ENCODE measurements around the gene GKN2.
"Not testable (repeated sequence)": the region's sequence is repeated elsewhere in the genome, so short reads cannot be mapped to it uniquely, and the experiment has no call there.

The GKN2 gene

DNA sequence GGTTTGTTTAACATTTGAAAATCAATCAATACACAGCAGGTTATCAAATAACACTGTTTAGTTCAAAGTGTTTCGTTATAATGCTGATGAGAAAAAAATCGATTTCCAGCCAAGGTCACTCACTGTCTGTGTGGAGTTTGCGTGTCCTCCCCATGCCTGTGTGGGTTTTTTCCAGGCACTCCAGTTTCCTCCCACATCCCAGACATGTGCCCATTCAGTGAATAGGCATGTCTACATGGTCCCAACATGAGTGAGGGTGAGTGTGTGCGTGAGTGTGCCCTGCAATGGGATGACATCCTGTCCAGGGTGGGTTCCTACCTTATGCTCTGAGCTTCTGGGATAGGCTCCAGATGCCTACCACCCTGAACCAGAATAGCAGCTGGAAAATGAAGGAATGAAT is 8.7 kb upstream of the GKN2 start:
- no peak for DNase-seq (ENCODE audit: low spot score)

DNA sequence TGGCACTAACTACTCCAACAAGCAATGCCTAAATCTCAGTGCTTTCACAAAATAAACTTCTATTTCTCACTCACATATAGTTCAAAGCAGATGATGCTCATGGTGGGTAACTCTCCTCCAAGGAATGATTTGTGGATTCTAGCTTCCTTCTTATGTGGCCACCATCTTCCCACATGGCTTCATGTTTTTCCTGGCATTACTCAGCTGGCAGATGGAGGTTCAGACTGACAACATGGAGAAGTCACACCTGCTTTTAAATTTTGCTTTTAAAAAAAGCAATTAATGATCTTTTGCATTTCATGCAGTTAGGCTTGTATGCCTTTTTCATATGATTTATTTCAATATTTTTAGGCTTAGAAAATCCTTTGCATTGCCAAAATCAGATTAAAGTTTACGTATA is 6.3 kb upstream of the GKN2 start:
- DNase-seq (ENCODE audit: low spot score), result no peak

DNA sequence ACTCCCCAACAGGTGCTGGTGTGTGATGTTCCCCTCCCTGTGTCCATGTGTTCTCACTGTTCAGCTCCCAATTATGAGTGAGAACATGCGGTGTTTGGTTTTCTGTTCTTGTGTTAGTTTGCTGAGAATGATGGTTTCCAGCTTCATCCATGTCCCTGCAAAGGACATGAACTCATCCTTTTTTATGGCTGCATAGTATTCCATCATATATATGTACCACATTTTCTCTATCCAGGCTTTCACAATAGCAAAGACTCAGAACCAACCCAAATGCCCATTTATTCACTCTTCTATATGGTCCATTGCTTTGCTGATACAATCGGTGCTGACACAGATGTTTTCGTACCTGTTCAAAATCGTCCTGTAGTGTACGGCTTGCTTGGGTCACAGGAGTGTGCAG is 2.7 kb upstream of the GKN2 start:
- not testable (repeated sequence) for DNase-seq (ENCODE audit: low spot score)

DNA sequence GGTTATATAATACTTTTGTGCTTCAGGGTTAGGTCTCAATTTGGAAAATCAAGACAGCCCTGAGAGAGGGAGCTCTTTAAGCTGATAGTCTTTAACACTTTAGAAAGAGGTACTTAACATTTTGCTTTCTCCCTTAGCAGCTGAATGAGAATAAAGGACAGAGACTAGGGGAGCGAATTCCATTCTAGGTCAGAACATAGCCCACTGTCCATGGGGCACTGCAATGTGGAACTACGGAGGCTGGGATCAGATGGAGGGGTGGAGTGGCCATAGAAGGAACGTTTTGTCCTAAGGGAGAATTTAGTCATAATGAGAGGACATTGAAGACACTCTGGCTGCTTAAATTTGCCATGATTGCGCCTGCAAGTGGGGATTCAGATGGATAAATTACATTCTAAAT is 794 bp downstream of the GKN2 start:
- no peak for DNase-seq (ENCODE audit: low spot score)

DNA sequence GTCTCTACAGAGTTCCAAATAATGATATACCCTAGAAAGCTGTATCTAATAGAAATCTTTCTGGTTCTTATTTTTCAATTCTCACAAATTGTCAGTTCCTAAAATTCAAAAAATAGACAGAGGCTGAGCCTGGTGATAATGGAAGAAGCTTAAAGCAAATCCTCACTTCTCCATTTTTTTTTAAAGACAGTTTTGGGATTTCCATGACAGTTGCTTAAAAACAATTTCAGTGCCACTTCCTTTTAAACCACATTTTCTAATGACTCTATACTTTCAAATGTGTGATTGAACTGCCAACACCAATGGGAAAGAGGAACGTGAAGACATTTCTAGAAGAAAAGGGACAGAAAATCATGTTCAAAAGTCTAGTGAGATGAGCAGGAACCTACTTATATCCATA is 4.0 kb downstream of the GKN2 start:
- no peak for DNase-seq (ENCODE audit: low spot score)

DNA sequence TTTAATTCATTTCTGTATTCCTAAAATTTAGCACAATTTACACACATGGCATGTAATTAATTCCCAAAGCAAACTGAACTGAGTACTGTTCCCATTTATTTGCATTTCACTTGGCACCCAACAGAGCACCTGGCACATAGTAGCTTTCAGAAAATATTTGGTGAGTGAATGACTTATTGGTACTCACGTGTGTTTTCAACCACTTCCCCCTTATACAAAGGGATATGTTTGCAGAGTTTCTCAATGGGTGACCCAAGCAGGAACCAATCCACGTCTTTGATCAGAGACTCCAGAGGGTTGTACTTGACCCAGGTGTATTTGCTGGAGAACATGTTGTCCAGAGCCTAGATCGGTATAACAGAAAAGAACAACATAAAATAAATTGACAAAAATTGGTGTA is 6.6 kb downstream of the GKN2 start:
- DNase-seq (ENCODE audit: low spot score), result no peak

DNA sequence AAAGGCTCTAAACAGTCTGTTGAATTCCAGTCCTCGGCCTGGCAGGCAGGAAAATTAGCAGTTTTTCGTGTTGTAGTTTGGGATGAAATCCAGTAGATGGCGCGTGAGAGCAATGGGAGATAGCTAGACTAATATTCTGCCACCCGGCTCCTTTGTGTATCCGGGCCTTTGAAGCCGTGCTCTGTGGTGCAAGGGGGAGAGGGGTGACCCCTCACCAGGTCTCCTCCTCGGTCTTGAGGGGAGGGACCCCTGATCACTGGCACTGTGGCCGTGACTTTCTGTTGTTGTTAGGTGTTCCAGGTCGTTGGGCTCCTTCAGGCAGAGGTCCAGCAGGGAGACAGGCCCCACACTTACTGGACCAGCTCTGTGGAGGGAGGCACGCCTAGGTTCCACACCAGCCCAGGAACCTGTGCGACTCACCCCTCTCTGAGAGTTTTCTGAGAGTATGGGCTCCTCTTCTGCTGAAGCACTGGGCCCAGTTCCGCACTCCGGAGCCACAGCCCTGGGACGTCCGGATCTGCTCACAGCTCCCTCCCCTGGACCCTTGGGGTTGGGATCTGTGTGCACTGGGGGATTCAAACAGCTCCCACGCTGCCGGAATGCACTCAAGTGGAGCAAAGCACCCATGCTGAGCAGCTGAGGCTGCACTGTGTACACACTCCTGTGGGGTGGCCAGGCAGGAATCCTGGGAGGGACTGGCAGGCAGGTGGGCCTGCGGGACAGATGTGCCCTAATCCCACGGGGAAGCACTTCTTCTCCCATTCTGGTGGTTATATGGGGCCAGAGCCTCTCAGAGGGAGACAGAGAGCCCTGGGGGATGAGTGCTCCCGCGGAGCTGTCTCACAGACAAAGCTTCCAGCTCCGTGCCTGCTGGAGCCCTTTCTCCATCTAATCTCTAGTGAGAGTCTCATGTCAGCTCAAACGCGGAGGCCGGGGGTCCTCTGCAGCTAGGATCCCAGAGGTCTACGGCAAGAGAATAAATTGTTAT is 8.8 kb downstream of the GKN2 start:
- DNase-seq (ENCODE audit: low spot score), result peak; percentile 67

DNA sequence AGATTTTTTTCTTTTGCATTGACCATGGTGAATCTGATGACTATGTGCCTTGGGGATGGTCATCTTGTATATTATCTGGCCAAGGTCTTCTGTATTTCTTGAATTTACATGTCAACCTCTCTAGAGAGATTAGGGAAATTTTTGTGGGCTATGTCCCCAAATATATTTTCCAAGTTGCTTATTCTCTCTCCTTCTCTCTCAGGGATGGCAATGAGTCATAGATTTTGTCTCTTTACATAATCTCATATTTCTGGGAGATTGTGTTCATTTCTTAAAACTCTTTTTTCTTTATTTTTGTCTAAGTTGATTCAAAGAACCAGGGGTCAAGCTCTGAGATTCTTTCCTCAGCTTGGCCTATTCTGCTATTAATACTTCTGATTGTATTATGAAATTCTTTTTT is 9.9 kb downstream of the GKN2 start:
- DNase-seq (ENCODE audit: low spot score), result no peak

DNA sequence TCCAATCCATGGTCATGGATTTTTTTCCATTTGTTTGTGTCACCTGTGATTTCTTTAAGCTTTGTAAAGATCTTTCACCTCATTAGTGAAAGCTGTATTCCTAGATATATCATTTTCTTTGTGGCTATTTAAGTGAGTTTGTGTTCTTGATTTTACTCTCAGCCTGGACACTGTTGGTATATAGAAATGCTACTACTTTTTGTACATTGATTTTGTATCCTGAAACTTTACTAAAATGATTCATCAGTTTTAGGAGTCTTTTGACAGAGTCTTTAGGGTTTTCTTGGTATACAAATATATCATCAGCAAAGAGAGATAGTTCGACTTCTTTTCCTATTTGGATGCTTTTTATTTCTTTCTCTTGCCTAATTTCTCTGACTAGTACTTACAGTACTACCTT is 12.3 kb downstream of the GKN2 start:
- DNase-seq (ENCODE audit: low spot score), result no peak

DNA sequence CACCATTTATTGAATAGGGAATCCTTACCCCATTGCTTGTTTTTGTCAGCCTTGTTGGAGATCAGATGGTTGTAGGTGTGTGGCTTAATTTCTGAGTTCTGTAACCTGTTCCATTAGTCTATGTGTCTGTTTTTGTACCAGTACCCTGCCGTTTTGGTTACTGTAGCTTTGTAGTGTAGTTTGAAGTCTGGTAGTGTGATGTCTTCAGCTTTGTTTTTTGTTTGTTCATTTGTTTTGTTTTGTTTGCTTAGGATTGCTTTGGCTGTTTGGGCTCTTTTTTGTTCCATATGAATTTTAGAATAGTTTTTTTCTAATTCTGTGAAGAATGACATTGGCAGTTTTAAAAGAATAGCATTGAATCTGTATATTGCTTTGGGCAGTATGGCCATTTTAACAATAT is 12.7 kb downstream of the GKN2 start:
- no peak for DNase-seq (ENCODE audit: low spot score)

DNA sequence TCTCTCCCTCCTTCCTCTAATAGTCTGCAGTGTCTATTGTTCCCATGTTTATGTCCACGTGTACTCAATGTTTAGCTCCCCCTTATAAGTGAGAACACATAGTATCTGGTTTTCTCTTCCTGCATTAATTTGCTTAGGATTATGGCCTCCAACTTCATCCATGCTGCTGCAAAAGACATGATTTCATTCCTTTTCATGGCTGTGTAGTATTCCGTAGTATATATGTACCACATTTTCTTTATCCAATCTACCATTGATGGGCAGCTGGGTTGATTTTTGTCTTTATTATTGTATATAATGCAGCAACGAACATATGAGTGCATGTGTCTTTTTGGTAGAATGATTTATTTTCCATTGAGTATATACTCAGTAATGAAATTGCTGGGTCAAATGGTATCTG is 13.8 kb downstream of the GKN2 start:
- DNase-seq (ENCODE audit: low spot score), result no peak

DNA sequence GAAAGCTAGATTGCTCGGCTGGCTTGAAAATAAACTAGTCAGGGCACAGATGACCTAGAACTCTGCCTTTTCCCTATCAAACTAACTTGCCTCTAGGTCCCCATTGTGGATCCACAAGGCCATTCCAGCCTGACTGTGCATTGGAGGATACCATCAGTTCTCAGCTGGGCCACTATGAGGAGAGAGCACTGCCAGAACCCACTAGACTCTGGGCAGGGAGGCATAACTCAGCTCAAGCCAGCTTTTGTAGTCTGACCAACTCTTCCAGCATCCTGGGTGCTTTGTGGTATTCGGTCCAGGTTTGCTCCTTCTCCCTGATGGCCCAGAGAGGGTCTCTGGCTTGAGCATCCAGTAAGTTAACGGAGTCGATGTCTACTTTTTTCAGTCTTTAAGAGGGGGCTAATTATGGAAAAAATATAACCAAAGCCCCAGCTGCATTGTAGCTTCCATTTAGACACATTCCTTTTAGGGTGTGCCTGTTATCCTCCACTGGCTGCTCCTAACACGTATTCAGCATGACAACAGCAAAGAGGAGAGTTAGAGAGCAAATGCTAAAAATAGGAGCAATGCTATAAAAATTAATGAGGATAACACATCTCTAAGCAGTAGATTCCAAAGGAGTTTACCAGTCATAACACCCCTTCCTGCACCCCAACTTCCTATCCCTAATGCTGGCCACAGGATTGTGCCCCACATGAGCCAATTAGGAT is 15.2 kb downstream of the GKN2 start:
- no peak for DNase-seq (ENCODE audit: low spot score)

DNA sequence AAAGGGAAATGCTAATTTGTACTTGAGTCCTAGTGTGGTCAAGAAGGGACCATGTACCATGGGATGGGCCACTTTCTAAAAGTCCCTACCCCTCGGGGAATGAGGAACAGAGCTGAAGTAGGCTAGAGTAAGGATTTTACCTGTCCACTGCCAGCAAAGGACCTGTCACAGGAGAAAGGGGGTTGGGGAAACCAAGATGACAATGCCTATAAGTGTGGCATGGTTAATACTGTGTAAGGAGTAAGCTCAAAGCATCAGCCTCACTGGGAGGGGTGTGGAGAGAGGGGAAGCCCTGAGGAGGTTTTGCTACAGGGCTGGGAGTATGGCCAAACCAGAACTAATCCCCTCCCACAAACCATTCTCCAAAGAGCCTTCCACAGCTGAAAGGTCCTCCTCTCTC is 15.8 kb downstream of the GKN2 start:
- DNase-seq (ENCODE audit: low spot score), result no peak

DNA sequence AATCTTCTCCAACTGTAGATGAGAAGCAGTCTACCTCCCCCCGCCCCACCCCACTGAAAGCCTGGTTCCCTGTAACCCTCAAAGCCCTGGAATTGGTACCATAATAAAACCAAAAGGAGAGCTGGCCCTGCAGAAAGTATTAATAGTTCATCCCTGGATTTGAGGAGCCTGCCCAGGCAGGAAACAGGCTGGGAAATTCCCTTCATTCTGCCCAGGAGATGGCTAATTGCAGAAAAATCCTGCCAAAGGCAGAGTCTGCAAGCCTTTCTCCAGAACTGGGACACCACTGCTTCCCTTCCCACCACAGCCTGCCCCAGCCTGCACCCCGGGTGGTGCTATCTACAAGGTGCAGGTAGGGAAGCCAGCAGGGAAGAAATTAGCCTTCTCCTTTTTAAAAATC is 16.3 kb downstream of the GKN2 start:
- no peak for DNase-seq (ENCODE audit: low spot score)

DNA sequence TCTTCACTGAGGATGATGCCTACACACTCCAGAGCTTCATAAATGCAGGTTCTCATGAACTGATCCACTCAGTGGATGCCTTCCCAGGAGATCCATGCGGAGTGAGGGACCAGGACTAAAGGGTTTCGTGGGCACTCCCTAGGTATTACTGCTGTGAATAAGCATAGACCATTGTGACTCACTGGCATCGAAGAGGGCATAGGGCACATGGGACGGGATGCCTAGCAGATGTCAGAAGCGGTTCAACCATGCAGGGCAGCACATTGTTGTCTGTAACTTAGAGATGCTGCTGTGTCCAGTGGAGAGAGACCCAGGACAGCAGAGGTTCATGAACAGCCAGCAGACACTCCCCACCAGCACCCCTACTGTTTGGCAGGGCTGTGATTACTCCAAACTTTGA is 17.2 kb downstream of the GKN2 start:
- DNase-seq (ENCODE audit: low spot score), result no peak

DNA sequence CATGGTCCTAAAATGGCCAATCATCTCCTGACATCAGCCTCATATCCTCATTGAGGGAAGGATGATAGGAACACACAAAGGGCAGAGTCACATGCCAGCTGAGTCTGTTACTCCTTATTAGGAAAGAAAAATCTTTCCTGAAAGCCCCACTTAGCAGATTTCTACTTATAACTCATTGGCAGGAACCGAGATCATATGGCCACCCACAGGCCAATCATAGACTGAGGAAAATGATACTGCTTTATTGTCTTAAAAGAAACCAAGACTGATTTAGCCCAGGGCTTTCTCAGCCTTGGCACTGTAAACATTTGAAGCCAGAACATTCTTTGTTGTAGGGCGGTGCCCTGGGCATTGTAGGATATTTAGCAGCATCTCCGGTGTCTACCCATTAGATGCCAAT is 18.7 kb downstream of the GKN2 start:
- no peak for DNase-seq (ENCODE audit: low spot score)

DNA sequence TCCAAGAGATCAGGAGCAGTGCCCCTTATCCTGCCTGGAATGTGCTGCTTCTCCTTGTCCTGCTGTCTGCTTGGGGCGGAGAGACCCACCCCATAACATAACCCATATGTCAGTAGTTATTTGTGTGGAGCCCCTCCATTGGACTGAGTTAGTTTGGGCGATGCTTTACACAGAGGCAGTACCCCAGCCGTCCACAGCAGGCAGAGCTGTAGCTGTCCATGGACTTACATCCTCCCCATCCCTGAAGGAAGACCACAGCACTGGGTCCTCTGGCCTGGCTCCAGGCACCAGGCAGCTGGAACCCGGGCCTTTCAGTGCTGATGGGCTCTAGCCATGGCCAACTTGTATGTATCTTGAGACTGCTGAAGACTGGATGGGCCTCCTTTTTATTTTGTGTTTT is 20.3 kb downstream of the GKN2 start:
- DNase-seq (ENCODE audit: low spot score), result no peak

DNA sequence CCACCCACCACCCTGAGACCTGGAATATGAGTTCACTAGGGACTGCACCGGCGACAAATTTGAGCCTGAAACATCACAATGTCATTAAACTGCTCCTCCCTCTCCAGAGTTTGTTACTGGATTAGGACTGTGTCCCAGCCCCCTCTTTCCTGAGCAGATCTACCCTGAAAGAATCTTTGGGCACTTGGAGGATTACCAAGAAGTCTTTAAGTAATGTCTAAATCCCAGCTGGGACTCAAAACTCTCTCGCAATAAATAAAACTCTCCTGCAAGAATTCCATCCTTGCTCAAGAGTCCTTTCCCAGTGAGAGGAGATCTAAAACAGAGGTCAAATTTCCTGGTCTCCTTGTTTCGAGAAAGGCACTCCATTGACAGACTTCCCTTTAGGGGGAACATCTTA is 20.9 kb downstream of the GKN2 start:
- no peak for DNase-seq (ENCODE audit: low spot score)

DNA sequence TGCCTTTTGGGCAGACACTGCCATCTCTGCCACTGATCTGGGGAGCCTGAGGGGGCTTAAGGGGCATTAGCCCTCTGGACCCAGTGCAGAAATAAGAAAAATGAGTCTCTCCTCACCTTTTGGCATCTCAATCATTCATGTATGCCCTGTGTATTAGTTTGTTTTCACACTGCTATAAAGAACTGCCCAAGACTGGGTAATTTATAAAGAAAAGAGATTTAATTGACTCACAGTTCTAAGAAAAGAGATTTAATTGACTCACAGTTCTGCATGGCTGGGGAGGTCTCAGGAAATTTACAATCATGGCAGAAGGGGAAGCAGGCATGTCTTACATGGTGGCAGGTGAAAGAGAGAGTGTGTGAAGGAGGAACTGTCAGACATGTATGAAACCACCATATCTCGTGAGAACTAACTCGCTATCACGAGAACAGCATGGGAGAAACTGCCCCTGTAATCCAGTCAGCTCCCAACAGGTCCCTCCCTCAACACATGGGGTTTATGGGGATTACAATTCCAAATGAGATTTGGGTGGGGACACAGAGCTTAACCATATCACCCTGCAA is 21.5 kb downstream of the GKN2 start:
- DNase-seq (ENCODE audit: low spot score), result no peak

DNA sequence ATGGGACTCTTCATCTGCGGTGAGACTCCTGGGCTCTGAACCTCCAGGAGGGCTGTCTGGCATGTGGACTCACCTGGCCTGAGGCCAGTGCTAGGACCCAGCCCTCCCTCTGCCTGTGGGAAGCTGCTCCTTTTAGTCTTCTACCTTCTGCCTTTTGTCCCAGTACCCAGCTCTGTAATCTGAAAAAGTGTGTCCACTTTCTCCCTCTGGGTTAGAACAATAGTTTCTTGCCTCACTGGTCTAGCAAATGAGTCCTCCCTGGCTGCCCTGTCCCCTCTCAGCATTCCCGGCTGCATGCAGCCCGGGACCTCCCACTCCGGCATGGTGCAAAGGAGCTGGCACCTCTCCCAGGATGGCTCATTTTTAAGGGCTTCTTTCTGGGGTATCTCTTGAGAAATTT is 25.9 kb downstream of the GKN2 start:
- no peak for DNase-seq (ENCODE audit: low spot score)

DNA sequence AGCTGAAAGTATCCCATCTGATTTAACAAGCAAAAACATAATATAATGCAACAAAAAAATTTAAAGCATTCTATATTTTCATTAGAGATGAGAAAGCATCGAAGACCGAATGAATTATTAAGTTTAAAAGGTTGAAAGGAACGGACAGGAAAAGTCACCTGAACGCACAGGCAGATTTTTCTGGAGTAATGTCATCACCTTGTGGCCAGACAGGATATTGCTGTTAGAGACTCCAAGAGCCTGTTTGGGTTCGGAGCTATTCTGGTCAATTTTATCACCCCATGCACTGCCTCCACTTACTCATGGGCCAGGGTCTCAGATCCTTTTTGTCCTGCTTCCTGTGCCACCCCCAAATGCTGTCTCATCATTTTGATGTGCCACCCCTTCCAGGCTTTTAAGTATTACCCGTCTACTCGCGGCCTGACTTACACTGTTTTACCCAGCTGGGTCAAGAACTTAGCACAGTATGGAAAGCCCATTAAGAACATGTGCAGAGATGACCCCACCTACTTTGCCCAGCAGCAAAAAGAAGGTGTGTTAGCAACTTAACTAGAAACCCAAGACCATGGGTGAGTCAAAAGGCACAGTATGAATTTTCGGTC is 27.3 kb downstream of the GKN2 start:
- peak; percentile 78 for DNase-seq (ENCODE audit: low spot score)

DNA sequence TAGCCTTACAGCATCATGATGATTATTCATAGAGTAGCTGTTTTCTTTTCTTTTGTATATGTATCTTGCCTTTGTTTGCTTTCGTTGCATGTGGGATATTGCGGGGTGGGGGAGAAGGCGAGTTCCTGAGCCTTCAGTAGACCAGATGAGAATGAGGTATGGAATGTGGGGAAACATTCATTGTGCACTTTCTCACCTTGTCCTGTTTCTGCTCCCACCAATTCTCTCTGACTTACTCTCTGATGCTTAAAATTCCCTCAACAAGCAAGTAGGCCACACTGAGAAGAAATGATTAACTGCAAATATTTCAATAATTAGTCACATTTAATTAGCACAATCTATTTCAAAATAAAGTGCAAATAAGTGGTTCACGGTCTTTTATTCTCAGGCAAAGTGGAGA is 31.0 kb downstream of the GKN2 start:
- no peak for DNase-seq (ENCODE audit: low spot score)
